Ishikawa (cell line): ENCODE measurements around the gene CXXC5.
A peak's percentile ranks its signal among the peaks of the same experiment; 100 is the strongest.

ENCODE experiments used
- CEBPB ChIP-seq: IDR thresholded peaks from 2 replicates; pipeline ENCODE4 v1.6.1; 2012
- CREB1 ChIP-seq: IDR thresholded peaks from 2 replicates; pipeline ENCODE4 v1.6.1; 2012; ENCODE audit warnings: low read depth
- EGR1 ChIP-seq: IDR thresholded peaks from 2 replicates; pipeline ENCODE4 v1.6.1; 2012
- EP300 ChIP-seq: IDR thresholded peaks from 2 replicates; pipeline ENCODE4 v1.6.1; 2012; ENCODE audit warnings: borderline replicate concordance
- FOXM1 ChIP-seq: IDR thresholded peaks from 2 replicates; pipeline ENCODE4 v1.6.1; 2012; ENCODE audit warnings: low read depth, borderline replicate concordance
- MAX ChIP-seq: IDR thresholded peaks from 2 replicates; pipeline ENCODE4 v1.6.1; 2012
- NFIC ChIP-seq: IDR thresholded peaks from 2 replicates; pipeline ENCODE4 v1.6.1; 2012
- RAD21 ChIP-seq: IDR thresholded peaks from 2 replicates; pipeline ENCODE4 v1.6.1; 2012; ENCODE audit warnings: low read depth
- REST ChIP-seq: IDR thresholded peaks from 2 replicates; pipeline ENCODE4 v1.6.1; 2012; ENCODE audit warnings: low read depth, mild to moderate bottlenecking
- TAF1 ChIP-seq: IDR thresholded peaks from 2 replicates; pipeline ENCODE4 v1.6.1; 2012; ENCODE audit warnings: low read depth, mild to moderate bottlenecking
- TCF12 ChIP-seq: IDR thresholded peaks from 2 replicates; pipeline ENCODE4 v1.6.1; 2012; ENCODE audit warnings: low read depth
- TEAD4 ChIP-seq: IDR thresholded peaks from 2 replicates; pipeline ENCODE4 v1.6.1; 2012
- USF1 ChIP-seq: IDR thresholded peaks from 2 replicates; pipeline ENCODE4 v1.6.1; 2012
- YY1 ChIP-seq: IDR thresholded peaks from 2 replicates; pipeline ENCODE4 v1.6.1; 2012; ENCODE audit warnings: low read depth
- ZBTB7A ChIP-seq: IDR thresholded peaks from 2 replicates; pipeline ENCODE4 v1.6.1; 2012; ENCODE audit warnings: low read depth

CXXC5 gene

GRCh38 chr5:139700711-139701055, 52.5 kb downstream of the CXXC5 start:
- TF ChIP-seq CREB1 (no peak), TEAD4 (no peak), USF1 (no peak), REST (no peak), CEBPB (no peak), FOXM1 (no peak), TAF1 (no peak), NFIC (no peak), MAX (no peak), RAD21 (no peak), EGR1 (no peak), ZBTB7A (no peak), YY1 (no peak), TCF12 (no peak), EP300 (no peak)

GRCh38 chr5:139701056-139701741, 53.0 kb downstream of the CXXC5 start:
- TF ChIP-seq TEAD4 (no peak), RAD21 (no peak), FOXM1 (no peak), EGR1 (no peak), REST (no peak), MAX (no peak), TAF1 (no peak), EP300 (no peak)

GRCh38 chr5:139702548-139702947, 54.4 kb downstream of the CXXC5 start:
- TF ChIP-seq EP300 (no peak), CREB1 (no peak), MAX (no peak), REST (no peak), YY1 (no peak), NFIC (no peak), TCF12 (no peak)

GRCh38 chr5:139704748-139705147, 56.6 kb downstream of the CXXC5 start:
- no peak for TF ChIP-seq TCF12

- TF ChIP-seq MAX: peak; percentile 82
- no peak for TF ChIP-seq TEAD4
Observed at GRCh38 chr5:139705191-139705590, 57.0 kb downstream of the CXXC5 start.
